Activated CD8-positive, alpha-beta T cell treated with anti-CD3 and anti-CD28 coated beads for 36 hours (primary cell): Measurements from ENCODE around the gene C15orf39. TPM values are rescaled to one million over a fixed set of nuclear protein-coding genes. Genes with fewer than 3 reads are reported as not detected.

Source experiments
- ATAC-seq: fragments of 200-7000 bp; cut with Tn5 transposase; one replicate; pipeline ENCODE4 v1.10.0; 2021; ENCODE audit warnings: mild to moderate bottlenecking, moderate library complexity
- CTCF ChIA-PET: fragments of 350-600 bp; sonication (Branson Sonifier 250); formaldehyde crosslinking; loops from one replicate; lab custom pipeline; 2021; ENCODE audit warnings: antibody characterized with exemption; lab: Charles Lee
- POLR2A ChIA-PET: fragments of 350-600 bp; sonication (Branson Sonifier 250); formaldehyde crosslinking; loops from one replicate; lab custom pipeline; 2021; ENCODE audit warnings: antibody characterized with exemption; lab: Charles Lee
- DNase-seq: peaks from one replicate; pipeline ENCODE4 v3.0.0-alpha.2; 2020
- H3K27ac Mint-ChIP-seq: one replicate; pipeline ENCODE4 v1.8.0; 2021; ENCODE audit warnings: mild to moderate bottlenecking, mixed read lengths
- H3K27me3 Mint-ChIP-seq: one replicate; pipeline ENCODE4 v1.8.0; 2021; ENCODE audit warnings: mixed read lengths
- H3K36me3 Mint-ChIP-seq: one replicate; pipeline ENCODE4 v1.8.0; 2021; ENCODE audit warnings: low read depth, mixed read lengths
- H3K4me1 Mint-ChIP-seq: one replicate; pipeline ENCODE4 v1.8.0; 2021; ENCODE audit warnings: low read depth, mixed read lengths
- H3K4me3 Mint-ChIP-seq: one replicate; pipeline ENCODE4 v1.8.0; 2021; ENCODE audit warnings: mild to moderate bottlenecking, moderate library complexity, mixed read lengths
- H3K9me3 Mint-ChIP-seq: one replicate; pipeline ENCODE4 v1.8.0; 2021; ENCODE audit warnings: mixed read lengths
- intact Hi-C: fragments of 100-400 bp; cut with micrococcal nuclease; formaldehyde crosslinking; loops from one replicate; pipeline ENCODE4 v1.10.0; 2022
- total RNA-seq, 2 experiments: library from RNA; stranded (reverse); gene quantifications; one replicate each; pipeline ENCODE4 v1.2.3, GENCODE V29; 2021
- TF ChIP-seq, protein P1 (sequence below): fragments of 200-600 bp; IDR thresholded peaks from one replicate; pipeline ENCODE4 v1.8.0; 2022; ENCODE audit warnings: antibody characterized with exemption, mild to moderate bottlenecking

The C15orf39 gene
- total RNA-seq, 2 experiments from 2014 or later, result 22.1 to 24.1 TPM

DNA sequence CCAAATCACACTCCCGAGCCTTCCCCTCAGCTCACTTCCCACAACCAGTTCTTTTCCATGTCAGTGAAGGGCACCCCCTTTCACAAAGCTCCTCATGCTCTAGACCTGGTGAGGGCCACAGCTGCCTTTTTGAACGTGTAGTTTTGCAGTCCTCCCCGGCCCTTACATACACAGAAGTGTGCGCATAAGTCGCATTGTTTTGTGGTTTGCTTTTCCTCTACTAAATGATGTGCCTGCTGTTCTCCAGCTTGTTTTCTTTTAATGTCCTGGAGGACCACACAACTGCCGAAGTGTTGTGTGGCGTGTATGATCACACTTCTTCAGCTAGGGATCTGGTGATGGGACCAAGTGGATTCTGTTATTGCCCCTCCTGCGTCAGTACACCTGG is 7.6 kb downstream of the C15orf39 start:
- H3K27ac Mint-ChIP-seq, result no peak overlapping the region
- H3K4me3 Mint-ChIP-seq, result no peak overlapping the region

GRCh38 chr15:75210811-75211230 is 9.1 kb downstream of the C15orf39 start:
- TF ChIP-seq, protein P1, sequence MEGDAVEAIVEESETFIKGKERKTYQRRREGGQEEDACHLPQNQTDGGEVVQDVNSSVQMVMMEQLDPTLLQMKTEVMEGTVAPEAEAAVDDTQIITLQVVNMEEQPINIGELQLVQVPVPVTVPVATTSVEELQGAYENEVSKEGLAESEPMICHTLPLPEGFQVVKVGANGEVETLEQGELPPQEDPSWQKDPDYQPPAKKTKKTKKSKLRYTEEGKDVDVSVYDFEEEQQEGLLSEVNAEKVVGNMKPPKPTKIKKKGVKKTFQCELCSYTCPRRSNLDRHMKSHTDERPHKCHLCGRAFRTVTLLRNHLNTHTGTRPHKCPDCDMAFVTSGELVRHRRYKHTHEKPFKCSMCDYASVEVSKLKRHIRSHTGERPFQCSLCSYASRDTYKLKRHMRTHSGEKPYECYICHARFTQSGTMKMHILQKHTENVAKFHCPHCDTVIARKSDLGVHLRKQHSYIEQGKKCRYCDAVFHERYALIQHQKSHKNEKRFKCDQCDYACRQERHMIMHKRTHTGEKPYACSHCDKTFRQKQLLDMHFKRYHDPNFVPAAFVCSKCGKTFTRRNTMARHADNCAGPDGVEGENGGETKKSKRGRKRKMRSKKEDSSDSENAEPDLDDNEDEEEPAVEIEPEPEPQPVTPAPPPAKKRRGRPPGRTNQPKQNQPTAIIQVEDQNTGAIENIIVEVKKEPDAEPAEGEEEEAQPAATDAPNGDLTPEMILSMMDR, result no peak
- Mint-ChIP-seq H3K27me3 (no peaks in the 10 kb centered on the region), H3K4me3 (no peak overlapping the region), H3K36me3 (peaks cover 24% of the 10 kb centered on the region), H3K4me1 (peaks cover 19% of the 10 kb centered on the region), H3K27ac (peak overlapping the region; percentile 34), H3K9me3 (no peaks in the 10 kb centered on the region)
- CTCF ChIA-PET, result interaction anchor here (1.1 kb wide), 1 partner anchor 261 kb away, joined by 3 read pairs; no protein-coding TSS in a partner anchor
- intact Hi-C loops, result no loop called here
- ATAC-seq, result no peak
- POLR2A ChIA-PET, result interaction anchor here (1.4 to 1.5 kb wide), 2 partner anchors 9 to 12 kb away, joined by 4 read pairs; partner anchors contain the start of gene C15orf39
- no peak for DNase-seq

More for the DNA sequence above, 7.6 kb downstream of the C15orf39 start:
- ChIA-PET CTCF (interaction anchor here (0.8 to 1.2 kb wide), 3 partner anchors 13 to 166 kb away, joined by 3 to 5 read pairs (median 3); no protein-coding TSS in a partner anchor), POLR2A (interaction anchor here (0.6 to 1.7 kb wide), 6 partner anchors 9 to 1288 kb away, joined by 3 to 7 read pairs (median 4); no protein-coding TSS in a partner anchor)
- intact Hi-C loops, result no loop called here
- no peaks in the 10 kb centered on the region for H3K27me3 Mint-ChIP-seq
- peaks cover 33% of the 10 kb centered on the region for H3K36me3 Mint-ChIP-seq
- TF ChIP-seq, protein P1, result no peak
- peaks cover 28% of the 10 kb centered on the region for H3K4me1 Mint-ChIP-seq
- ATAC-seq (no peak), DNase-seq (no peak)
- no peaks in the 10 kb centered on the region for H3K9me3 Mint-ChIP-seq

DNA sequence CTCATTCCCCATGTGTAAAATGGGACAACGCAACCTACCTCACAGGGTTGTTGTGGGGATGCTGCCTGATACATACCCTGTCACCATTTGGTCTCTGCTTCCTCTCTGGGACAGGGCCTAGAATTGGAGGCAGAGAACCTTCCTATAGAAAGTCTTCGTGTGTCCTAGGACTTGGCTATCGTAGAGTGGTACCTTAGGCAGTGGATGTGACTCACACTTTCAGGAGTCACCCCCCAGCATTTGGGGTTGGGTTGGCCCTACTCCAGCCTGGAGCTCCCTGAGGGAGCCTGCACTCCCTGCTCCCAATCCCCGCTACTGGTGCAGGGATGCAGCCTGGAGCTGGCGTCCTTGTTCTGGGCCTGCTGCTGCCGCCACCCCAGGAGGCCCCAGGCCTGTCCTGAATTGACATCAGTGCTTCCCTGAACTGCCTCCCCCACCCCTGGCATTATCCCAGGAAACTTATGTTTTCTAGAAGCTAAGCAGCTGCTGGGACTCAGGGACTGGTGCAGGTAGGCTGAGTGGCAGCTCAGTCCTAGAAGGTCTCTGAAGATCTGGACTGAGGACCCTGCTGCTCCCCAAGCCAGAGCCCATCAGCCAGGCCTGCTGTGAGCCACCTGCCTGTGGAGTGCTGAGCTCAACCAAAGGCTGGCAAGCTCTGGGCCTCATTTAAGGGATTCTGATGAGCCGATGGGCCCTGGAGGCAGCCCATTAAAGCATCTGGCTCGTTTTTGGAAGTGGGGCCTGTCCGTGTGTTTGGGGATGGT is 9.9 kb downstream of the C15orf39 start:
- intact Hi-C loops, result no loop called here
- no peak overlapping the region for H3K27ac Mint-ChIP-seq
- DNase-seq (no peak), ATAC-seq (no peak)
- no peaks in the 10 kb centered on the region for H3K27me3 Mint-ChIP-seq
- ChIA-PET POLR2A (interaction anchor here (0.8 to 1.5 kb wide), 4 partner anchors 10 to 188 kb away, joined by 3 to 4 read pairs (median 4); partner anchors contain the start of genes C15orf39 and PPCDC), CTCF (interaction anchor here (1.1 to 2.2 kb wide), 2 partner anchors 183 to 262 kb away, joined by 3 to 6 read pairs; no protein-coding TSS in a partner anchor)
- H3K4me3 Mint-ChIP-seq, result no peak overlapping the region
- H3K36me3 Mint-ChIP-seq, result peaks cover 20% of the 10 kb centered on the region
- TF ChIP-seq, protein P1, result no peak
- H3K9me3 Mint-ChIP-seq, result no peaks in the 10 kb centered on the region
- H3K4me1 Mint-ChIP-seq, result peaks cover 19% of the 10 kb centered on the region

GRCh38 chr15:75212200-75212858 is 10.6 kb downstream of the C15orf39 start:
- intact Hi-C loops, result no loop called here
- Mint-ChIP-seq H3K9me3 (no peaks in the 10 kb centered on the region), H3K27me3 (no peaks in the 10 kb centered on the region), H3K27ac (no peak overlapping the region), H3K4me3 (no peak overlapping the region), H3K4me1 (peaks cover 19% of the 10 kb centered on the region), H3K36me3 (peaks cover 17% of the 10 kb centered on the region)
- ATAC-seq, result no peak
- ChIA-PET CTCF (interaction anchor here (2.2 kb wide), 1 partner anchor 183 kb away, joined by 6 read pairs; no protein-coding TSS in a partner anchor), POLR2A (interaction anchor here (0.8 to 1.5 kb wide), 5 partner anchors 11 to 189 kb away, joined by 3 to 4 read pairs (median 4); partner anchors contain the start of genes C15orf39 and PPCDC)
- TF ChIP-seq, protein P1, result no peak
- DNase-seq, result no peak
